GM12875 (cell line): Measurements from ENCODE around the gene PSENEN.

Source experiments
- H3K4me3 ChIP-seq: one replicate; pipeline ENCODE4 v1.5.1; 2011; ENCODE audit warnings: low read depth, low read length, control low read depth
- CTCF ChIP-seq: IDR thresholded peaks from 2 replicates; pipeline ENCODE4 v1.5.1; 2011; ENCODE audit warnings: low read depth, mild to moderate bottlenecking, control low read depth, inconsistent platforms, low read length, moderate library complexity, borderline replicate concordance; ENCODE audit not compliant: insufficient read depth

The PSENEN gene

GRCh38 chr19:35779033-35779432, 33.6 kb downstream of the PSENEN start:
- no peak overlapping the region for H3K4me3 ChIP-seq
- no peak for TF ChIP-seq CTCF

- TF ChIP-seq CTCF = no peak
- no peak overlapping the region for H3K4me3 ChIP-seq
Observed at GRCh38 chr19:35780058-35780457, 34.6 kb downstream of the PSENEN start.

GRCh38 chr19:35780717-35781116, 35.3 kb downstream of the PSENEN start:
- no peak for TF ChIP-seq CTCF
- H3K4me3 ChIP-seq = no peak overlapping the region

GRCh38 chr19:35781650-35782049, 36.2 kb downstream of the PSENEN start:
- no peak overlapping the region for H3K4me3 ChIP-seq
- no peak for TF ChIP-seq CTCF

- no peak for TF ChIP-seq CTCF
- H3K4me3 ChIP-seq = no peak overlapping the region
Observed at GRCh38 chr19:35782589-35782988, 37.1 kb downstream of the PSENEN start.

- TF ChIP-seq CTCF = no peak
- no peak overlapping the region for H3K4me3 ChIP-seq
Observed at GRCh38 chr19:35783469-35784434, 38.3 kb downstream of the PSENEN start.
